Type B pancreatic cell (in vitro differentiated cells): ENCODE measurements around the gene CUL5. TPM values are rescaled to one million over a fixed set of nuclear protein-coding genes. Genes with fewer than 3 reads are reported as not detected.

Source experiments
- DNase-seq: peaks from one replicate; pipeline ENCODE4 v3.0.0; 2021; ENCODE audit warnings: mixed read lengths; ENCODE audit not compliant: unreplicated experiment; ENCODE audit errors: extremely low spot score
- H3K27ac Mint-ChIP-seq: 2 replicates; pipeline ENCODE4 v1.8.0; 2021; ENCODE audit warnings: mild to moderate bottlenecking, mixed read lengths
- H3K27me3 Mint-ChIP-seq: 2 replicates; pipeline ENCODE4 v1.8.0; 2021; ENCODE audit warnings: mixed read lengths
- H3K36me3 Mint-ChIP-seq: 2 replicates; pipeline ENCODE4 v1.8.0; 2021; ENCODE audit warnings: mixed read lengths
- H3K4me1 Mint-ChIP-seq: one replicate; pipeline ENCODE4 v1.8.0; 2021; ENCODE audit warnings: mixed read lengths; ENCODE audit not compliant: unreplicated experiment
- H3K4me3 Mint-ChIP-seq: 2 replicates; pipeline ENCODE4 v1.8.0; 2021; ENCODE audit warnings: mild to moderate bottlenecking, mixed read lengths
- H3K9me3 Mint-ChIP-seq: 2 replicates; pipeline ENCODE4 v1.8.0; 2021; ENCODE audit warnings: mixed read lengths
- CTCF ChIP-seq: fragments of 200-600 bp; sonication (generic); conservative IDR thresholded peaks from 2 replicates; pipeline ENCODE4 v1.5.0; 2021; ENCODE audit warnings: antibody characterized with exemption, mild to moderate bottlenecking
- total RNA-seq: library from RNA; stranded (reverse); gene quantifications from 2 replicates; pipeline ENCODE4 v1.2.1, GENCODE V29; 2021; ENCODE audit warnings: low replicate concordance

The CUL5 gene
- total RNA-seq, 1 donor from 2014 or later = 37.9 TPM

GRCh38 chr11:107970049-107970448 is 38.6 kb upstream of the CUL5 start:
- TF ChIP-seq CTCF = no peak
- Mint-ChIP-seq H3K4me3 (no peak overlapping the region), H3K4me1 (no peaks in the 10 kb centered on the region), H3K9me3 (no peaks in the 10 kb centered on the region), H3K27me3 (no peaks in the 10 kb centered on the region), H3K36me3 (no peaks in the 10 kb centered on the region), H3K27ac (no peak overlapping the region)
- DNase-seq = no peak

GRCh38 chr11:107973641-107974040 is 35.1 kb upstream of the CUL5 start:
- TF ChIP-seq CTCF = no peak
- no peak overlapping the region for H3K27ac Mint-ChIP-seq
- no peaks in the 10 kb centered on the region for H3K9me3 Mint-ChIP-seq
- H3K36me3 Mint-ChIP-seq = no peaks in the 10 kb centered on the region
- H3K4me1 Mint-ChIP-seq = no peaks in the 10 kb centered on the region
- H3K4me3 Mint-ChIP-seq = no peak overlapping the region
- DNase-seq = no peak
- H3K27me3 Mint-ChIP-seq = peaks cover 4% of the 10 kb centered on the region

- no peak for TF ChIP-seq CTCF
- Mint-ChIP-seq H3K36me3 (no peaks in the 10 kb centered on the region), H3K4me3 (no peak overlapping the region), H3K27me3 (no peaks in the 10 kb centered on the region), H3K9me3 (no peaks in the 10 kb centered on the region), H3K4me1 (no peaks in the 10 kb centered on the region), H3K27ac (no peak overlapping the region)
- no peak for DNase-seq
Measured at GRCh38 chr11:107988397-107989158, 20.1 kb upstream of the CUL5 start.

GRCh38 chr11:107991868-107992414 is 16.8 kb upstream of the CUL5 start:
- no peak for TF ChIP-seq CTCF
- Mint-ChIP-seq H3K4me3 (no peak overlapping the region), H3K27me3 (no peaks in the 10 kb centered on the region), H3K36me3 (no peaks in the 10 kb centered on the region), H3K9me3 (no peaks in the 10 kb centered on the region), H3K4me1 (no peaks in the 10 kb centered on the region), H3K27ac (no peak overlapping the region)
- DNase-seq = no peak

GRCh38 chr11:107996006-107996776 is 12.5 kb upstream of the CUL5 start:
- Mint-ChIP-seq H3K27me3 (no peaks in the 10 kb centered on the region), H3K36me3 (no peaks in the 10 kb centered on the region), H3K4me1 (no peaks in the 10 kb centered on the region), H3K27ac (no peak overlapping the region), H3K4me3 (no peak overlapping the region), H3K9me3 (no peaks in the 10 kb centered on the region)
- DNase-seq = no peak
- no peak for TF ChIP-seq CTCF
